ENCODE data around the gene TIMP4. TPM values are rescaled to one million over a fixed set of nuclear protein-coding genes. Genes with fewer than 3 reads are reported as not detected.

TIMP4 gene
- total RNA-seq, 1 experiment from 2014 or later: 8.4 TPM

DNA sequence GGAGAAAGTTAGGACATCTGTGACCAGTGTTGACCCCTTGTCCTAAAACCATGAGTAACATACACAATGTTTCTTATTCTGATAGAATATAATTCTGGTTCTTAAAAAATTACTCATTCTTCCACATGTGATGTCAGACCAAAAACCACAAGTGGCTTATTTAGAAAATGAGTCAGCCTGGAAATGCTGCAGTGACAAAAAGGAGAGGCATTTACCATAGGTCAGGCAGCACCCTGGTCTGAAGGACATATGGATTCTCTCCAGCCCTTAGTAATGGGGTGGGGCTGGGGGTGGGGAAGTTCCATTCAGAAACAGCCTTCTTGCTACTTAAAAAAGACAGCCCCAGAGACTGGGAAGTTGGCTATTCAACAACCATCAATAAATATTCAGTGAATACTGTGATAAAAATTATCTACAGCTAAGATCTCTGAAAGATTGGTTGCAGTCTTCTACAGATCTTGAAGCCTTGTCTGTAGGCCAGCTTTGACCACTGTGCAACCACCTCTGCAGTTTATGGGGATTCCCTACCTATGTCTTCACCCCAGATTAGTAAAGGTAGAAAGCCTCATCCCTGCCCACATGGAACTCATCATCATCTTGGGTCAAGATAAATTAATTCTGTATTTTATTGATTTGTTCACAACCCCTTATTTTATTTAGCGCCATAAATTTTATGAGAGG is 34.9 kb upstream of the TIMP4 start:
- Histone ChIP-seq H4K91ac (ENCODE audit: insufficient read length, low read depth, low read length) (no peak overlapping the region), H4K20me1 (ENCODE audit: control insufficient read depth, insufficient read depth, insufficient read length) (no peaks in the 10 kb centered on the region), H2AFZ (ENCODE audit: low read length) (no peak overlapping the region), H4K5ac (ENCODE audit: insufficient read length, low read depth, low read length) (no peak overlapping the region), H3K79me2 (ENCODE audit: insufficient read depth, low read length) (no peaks in the 10 kb centered on the region), H2BK5ac (ENCODE audit: insufficient read length, low read length) (no peak overlapping the region), H3K9ac (ENCODE audit: extremely low read depth, insufficient read length, low read length) (no peak overlapping the region), H2BK15ac (ENCODE audit: low read depth, low read length) (no peak overlapping the region), H3K4ac (ENCODE audit: low read depth, low read length) (no peak overlapping the region), H3K27ac (ENCODE audit: insufficient read length, low read depth, low read length) (no peak overlapping the region), H2AK5ac (ENCODE audit: insufficient read length, low read length) (no peak overlapping the region), H3K18ac (ENCODE audit: insufficient read length, low read depth, low read length) (no peak overlapping the region), H3K27me3 (ENCODE audit: insufficient read depth, low read length) (no peaks in the 10 kb centered on the region), H4K8ac (replicated peaks; ENCODE audit: insufficient read length, low read depth, low read length) (no peak overlapping the region), H2BK12ac (ENCODE audit: insufficient read length, low read depth, low read length) (no peak overlapping the region), H3K4me1 (ENCODE audit: insufficient read depth, low read length) (no peaks in the 10 kb centered on the region), H2BK120ac (ENCODE audit: low read depth, low read length, poor library complexity, severe bottlenecking) (no peak overlapping the region), H2BK20ac (ENCODE audit: low read depth, low read length, poor library complexity, severe bottlenecking) (no peak overlapping the region), H3K79me1 (ENCODE audit: insufficient read depth, low read depth, low read length, poor library complexity, severe bottlenecking) (no peaks in the 10 kb centered on the region), H3K23me2 (ENCODE audit: insufficient read length, low read depth, low read length, poor library complexity, severe bottlenecking) (no peaks in the 10 kb centered on the region), H3K9me3 (ENCODE audit: control insufficient read depth, low read depth, low read length) (no peaks in the 10 kb centered on the region), H3K56ac (ENCODE audit: insufficient read length, low read depth, low read length) (no peak overlapping the region), H3K4me2 (ENCODE audit: insufficient read depth, insufficient read length, low read length) (no peak overlapping the region), H3K14ac (ENCODE audit: insufficient read depth, low read length) (no peak overlapping the region), H3T11ph (ENCODE audit: low read length) (no peak overlapping the region), H3K23ac (ENCODE audit: insufficient read length, low read depth, low read length) (no peak overlapping the region)
- WGBS (ENCODE audit: extremely low coverage, insufficient read length, low lambda C conversion rate): no CpG with 5 or more reads among the region's 1 CpG
- Mint-ChIP-seq H3K27me3 (ENCODE audit: low read depth) (no peaks in the 10 kb centered on the region), H3K4me3 (no peak overlapping the region), H3K9me3 (no peaks in the 10 kb centered on the region; a peak in 1 of 5 replicates), H3K4me1 (peaks cover 4 to 7% of the 10 kb centered on the region in 2 experiments; a peak in 1 of 4 replicates), H3K27ac (no peak overlapping the region), H3K36me3 (ENCODE audit: insufficient read depth in 1 of 3, low read depth in 3 of 3) (no peaks in the 10 kb centered on the region; a peak in 1 of 7 replicates)
- no peak for DNase-seq
- TF ChIP-seq, protein P1, sequence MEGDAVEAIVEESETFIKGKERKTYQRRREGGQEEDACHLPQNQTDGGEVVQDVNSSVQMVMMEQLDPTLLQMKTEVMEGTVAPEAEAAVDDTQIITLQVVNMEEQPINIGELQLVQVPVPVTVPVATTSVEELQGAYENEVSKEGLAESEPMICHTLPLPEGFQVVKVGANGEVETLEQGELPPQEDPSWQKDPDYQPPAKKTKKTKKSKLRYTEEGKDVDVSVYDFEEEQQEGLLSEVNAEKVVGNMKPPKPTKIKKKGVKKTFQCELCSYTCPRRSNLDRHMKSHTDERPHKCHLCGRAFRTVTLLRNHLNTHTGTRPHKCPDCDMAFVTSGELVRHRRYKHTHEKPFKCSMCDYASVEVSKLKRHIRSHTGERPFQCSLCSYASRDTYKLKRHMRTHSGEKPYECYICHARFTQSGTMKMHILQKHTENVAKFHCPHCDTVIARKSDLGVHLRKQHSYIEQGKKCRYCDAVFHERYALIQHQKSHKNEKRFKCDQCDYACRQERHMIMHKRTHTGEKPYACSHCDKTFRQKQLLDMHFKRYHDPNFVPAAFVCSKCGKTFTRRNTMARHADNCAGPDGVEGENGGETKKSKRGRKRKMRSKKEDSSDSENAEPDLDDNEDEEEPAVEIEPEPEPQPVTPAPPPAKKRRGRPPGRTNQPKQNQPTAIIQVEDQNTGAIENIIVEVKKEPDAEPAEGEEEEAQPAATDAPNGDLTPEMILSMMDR (conservative IDR thresholded peaks at IDR 0.05): no peak
